A549 (cell line): ENCODE data around the gene HYAL3.

Source experiments
- TF ChIP-seq, protein P1 (sequence below): fragments of >200 bp; sonication (Bioruptor Twin); formaldehyde crosslinking; IDR thresholded peaks from 3 replicates; pipeline ENCODE4 v1.5.1; 2016
- TF ChIP-seq, protein P2 (sequence below): fragments of 450-650 bp; IDR thresholded peaks from 2 replicates; pipeline ENCODE4 v1.6.1; 2014; ENCODE audit warnings: antibody characterized with exemption

DNA sequence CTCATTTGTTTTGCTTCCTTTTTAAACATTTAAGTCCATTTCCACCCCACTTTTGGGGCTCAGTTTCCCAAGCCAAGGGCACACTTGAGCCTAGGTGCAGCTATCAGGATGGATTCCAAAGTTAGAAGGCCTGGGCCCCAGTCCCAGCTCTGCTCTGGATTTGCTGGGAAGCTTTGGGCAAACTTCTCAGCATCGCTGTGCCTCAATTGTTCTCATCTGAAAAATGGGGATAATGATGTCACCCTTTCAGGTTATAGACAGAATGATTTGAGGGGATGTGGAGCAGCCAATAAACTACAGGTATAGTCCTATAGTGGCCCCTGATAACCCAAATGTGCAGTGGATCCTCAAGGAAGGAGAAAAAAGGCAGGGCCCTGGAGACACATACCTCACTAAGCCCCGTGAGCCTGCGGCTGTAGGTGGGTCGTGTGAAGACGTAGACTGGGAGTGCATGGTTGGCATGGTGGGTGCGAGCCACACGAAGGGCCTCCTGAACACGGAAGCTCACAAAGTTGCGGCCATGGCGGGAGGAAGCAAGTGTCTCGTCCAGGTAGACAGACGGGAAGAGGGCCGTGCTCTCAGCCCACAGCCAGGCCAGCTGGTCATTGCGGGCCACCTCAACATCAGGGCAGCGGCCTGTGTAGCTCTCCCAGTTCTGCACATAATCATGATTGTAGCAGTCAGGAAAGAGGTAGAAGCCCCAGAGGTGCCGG is 20.1 kb upstream of the HYAL3 start:
- TF ChIP-seq, protein P1, sequence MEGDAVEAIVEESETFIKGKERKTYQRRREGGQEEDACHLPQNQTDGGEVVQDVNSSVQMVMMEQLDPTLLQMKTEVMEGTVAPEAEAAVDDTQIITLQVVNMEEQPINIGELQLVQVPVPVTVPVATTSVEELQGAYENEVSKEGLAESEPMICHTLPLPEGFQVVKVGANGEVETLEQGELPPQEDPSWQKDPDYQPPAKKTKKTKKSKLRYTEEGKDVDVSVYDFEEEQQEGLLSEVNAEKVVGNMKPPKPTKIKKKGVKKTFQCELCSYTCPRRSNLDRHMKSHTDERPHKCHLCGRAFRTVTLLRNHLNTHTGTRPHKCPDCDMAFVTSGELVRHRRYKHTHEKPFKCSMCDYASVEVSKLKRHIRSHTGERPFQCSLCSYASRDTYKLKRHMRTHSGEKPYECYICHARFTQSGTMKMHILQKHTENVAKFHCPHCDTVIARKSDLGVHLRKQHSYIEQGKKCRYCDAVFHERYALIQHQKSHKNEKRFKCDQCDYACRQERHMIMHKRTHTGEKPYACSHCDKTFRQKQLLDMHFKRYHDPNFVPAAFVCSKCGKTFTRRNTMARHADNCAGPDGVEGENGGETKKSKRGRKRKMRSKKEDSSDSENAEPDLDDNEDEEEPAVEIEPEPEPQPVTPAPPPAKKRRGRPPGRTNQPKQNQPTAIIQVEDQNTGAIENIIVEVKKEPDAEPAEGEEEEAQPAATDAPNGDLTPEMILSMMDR, result no peak
- TF ChIP-seq, protein P2, sequence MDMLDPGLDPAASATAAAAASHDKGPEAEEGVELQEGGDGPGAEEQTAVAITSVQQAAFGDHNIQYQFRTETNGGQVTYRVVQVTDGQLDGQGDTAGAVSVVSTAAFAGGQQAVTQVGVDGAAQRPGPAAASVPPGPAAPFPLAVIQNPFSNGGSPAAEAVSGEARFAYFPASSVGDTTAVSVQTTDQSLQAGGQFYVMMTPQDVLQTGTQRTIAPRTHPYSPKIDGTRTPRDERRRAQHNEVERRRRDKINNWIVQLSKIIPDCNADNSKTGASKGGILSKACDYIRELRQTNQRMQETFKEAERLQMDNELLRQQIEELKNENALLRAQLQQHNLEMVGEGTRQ, result no peak
